GM10248 (cell line): ENCODE measurements around the gene USP47.

Experiments
- CTCF ChIA-PET: fragments of 300-600 bp; sonication (Branson Sonifier 250); formaldehyde crosslinking; extraction: SDS; loops from one replicate; lab custom pipeline; 2021; ENCODE audit warnings: antibody characterized with exemption; lab: Yijun Ruan, JAX
- POLR2A ChIA-PET: fragments of 350-650 bp; sonication (Branson Sonifier 250); formaldehyde crosslinking; extraction: SDS; loops from one replicate; lab custom pipeline; 2020; ENCODE audit warnings: antibody characterized with exemption; lab: Yijun Ruan, JAX
- DNase-seq: peaks from one replicate; pipeline ENCODE4 v3.0.0; 2012; ENCODE audit errors: extremely low spot score
- TF ChIP-seq, protein P1 (sequence below): IDR thresholded peaks from 2 replicates; pipeline ENCODE4 v1.5.1; 2012; ENCODE audit warnings: mild to moderate bottlenecking, low read depth; ENCODE audit errors: extremely low read depth, missing control alignments, control extremely low read depth

Gene USP47

DNA sequence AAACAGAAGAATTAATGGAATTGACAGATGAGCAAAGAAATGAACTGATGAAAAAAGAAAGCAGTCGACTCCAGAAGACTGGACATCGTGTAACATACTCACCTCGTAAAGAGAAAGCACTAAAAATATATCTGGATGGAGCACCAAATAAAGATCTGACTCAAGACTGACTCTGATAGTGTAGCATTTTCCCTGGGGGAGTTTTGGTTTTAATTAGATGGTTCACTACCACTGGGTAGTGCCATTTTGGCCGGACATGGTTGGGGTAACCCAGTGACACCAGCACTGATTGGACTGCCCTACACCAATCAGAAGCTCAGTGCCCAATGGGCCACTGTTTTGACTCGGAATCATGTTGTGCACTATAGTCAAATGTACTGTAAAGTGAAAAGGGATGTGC lies 114.2 kb downstream of the USP47 start:
- POLR2A ChIA-PET = no interaction called here
- CTCF ChIA-PET = interaction anchor here (1.4 to 3.9 kb wide), 2 partner anchors 11 to 13 kb away, joined by 3 to 25 read pairs; no protein-coding TSS in a partner anchor
- DNase-seq = no peak
- TF ChIP-seq, protein P1, sequence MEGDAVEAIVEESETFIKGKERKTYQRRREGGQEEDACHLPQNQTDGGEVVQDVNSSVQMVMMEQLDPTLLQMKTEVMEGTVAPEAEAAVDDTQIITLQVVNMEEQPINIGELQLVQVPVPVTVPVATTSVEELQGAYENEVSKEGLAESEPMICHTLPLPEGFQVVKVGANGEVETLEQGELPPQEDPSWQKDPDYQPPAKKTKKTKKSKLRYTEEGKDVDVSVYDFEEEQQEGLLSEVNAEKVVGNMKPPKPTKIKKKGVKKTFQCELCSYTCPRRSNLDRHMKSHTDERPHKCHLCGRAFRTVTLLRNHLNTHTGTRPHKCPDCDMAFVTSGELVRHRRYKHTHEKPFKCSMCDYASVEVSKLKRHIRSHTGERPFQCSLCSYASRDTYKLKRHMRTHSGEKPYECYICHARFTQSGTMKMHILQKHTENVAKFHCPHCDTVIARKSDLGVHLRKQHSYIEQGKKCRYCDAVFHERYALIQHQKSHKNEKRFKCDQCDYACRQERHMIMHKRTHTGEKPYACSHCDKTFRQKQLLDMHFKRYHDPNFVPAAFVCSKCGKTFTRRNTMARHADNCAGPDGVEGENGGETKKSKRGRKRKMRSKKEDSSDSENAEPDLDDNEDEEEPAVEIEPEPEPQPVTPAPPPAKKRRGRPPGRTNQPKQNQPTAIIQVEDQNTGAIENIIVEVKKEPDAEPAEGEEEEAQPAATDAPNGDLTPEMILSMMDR = no peak

DNA sequence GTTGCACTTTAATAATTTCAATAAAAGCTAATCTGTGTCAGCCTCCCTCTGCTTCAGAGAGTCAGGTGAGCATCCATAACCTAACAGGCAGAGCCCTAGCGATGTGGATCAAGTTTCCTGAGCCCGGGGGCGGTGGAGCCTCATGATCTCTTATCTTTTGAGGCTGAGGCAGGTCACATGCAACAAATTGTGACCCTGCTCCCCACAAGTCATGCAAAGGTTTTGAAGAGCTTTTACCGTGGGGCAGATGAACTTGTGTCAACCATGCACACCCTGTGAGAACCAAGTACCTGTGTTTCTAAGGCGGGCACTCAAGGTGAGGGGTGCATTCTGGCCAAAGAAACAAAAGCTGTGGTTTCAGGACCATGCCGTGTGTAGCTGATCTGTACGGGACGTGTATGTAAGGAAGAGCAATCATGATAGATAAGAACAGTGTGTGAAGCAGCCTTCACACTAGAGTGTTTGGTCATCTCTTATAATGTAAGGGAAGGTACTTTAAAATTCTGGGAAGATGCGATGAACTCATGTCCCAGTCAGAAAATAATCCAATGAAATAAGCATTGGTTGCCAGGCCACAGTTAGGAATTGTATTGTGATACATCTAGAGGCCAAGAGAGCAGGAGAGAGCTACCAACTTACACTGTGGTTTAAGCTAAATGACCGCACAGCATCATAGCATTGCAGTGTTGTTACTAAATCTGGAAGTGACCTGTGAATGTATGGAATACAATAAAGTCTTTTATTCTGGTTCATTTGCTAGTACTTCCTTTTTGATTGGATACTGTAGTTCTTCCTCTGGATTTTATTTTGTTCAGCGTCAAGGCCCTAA lies 116.8 kb downstream of the USP47 start:
- POLR2A ChIA-PET = no interaction called here
- CTCF ChIA-PET = interaction anchor here (1.0 to 2.7 kb wide), 5 partner anchors 9 to 27 kb away, joined by 3 to 16 read pairs (median 4); no protein-coding TSS in a partner anchor
- no peak for DNase-seq
- TF ChIP-seq, protein P1 = no peak

DNA sequence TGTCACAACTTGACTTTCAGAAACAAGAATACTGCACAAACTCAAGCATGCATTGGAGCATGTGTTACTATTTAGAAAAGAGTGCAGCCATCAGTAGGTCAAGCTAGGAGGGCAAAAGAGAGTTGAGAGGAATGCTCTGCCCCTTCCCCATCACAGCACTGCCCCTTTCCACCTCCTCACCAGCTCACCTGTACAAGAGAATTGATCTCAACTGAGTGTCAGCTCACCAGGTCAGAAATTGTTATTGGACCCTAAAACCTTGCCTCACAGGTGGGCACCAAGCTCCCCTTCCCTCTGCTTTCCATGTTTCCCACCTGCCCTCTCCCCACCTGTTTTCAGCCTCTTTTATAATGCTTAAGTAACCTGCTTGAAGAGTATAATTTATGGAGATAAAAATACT lies 117.8 kb downstream of the USP47 start:
- TF ChIP-seq, protein P1 = no peak
- POLR2A ChIA-PET = interaction anchor here (0.6 kb wide), 1 partner anchor 1167 kb away, joined by 3 read pairs; no protein-coding TSS in a partner anchor
- no peak for DNase-seq
- CTCF ChIA-PET = interaction anchor here (1.1 to 2.7 kb wide), 4 partner anchors 8 to 19 kb away, joined by 3 to 16 read pairs (median 8); no protein-coding TSS in a partner anchor

DNA sequence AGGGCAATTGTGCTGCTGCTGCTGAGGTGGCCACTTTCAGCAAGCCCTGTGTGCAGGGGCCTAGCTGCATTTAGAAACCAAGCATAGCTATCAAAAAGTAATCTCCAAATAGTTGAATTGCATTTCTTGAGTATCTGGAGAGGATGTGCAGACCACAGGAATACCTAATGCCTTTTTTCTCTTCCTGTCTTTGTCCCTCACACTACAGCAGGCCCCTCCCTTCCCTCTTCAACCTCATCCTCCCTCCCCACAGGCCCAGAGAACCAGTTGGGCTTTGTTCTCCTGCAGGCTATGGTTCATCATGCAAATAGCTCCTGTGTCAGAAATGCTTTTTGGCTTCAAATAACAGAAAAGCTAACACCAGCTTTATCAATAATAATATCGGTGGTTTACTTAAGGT lies 118.9 kb downstream of the USP47 start:
- no peak for DNase-seq
- ChIA-PET CTCF (no interaction called here), POLR2A (no interaction called here)
- TF ChIP-seq, protein P1 = no peak

DNA sequence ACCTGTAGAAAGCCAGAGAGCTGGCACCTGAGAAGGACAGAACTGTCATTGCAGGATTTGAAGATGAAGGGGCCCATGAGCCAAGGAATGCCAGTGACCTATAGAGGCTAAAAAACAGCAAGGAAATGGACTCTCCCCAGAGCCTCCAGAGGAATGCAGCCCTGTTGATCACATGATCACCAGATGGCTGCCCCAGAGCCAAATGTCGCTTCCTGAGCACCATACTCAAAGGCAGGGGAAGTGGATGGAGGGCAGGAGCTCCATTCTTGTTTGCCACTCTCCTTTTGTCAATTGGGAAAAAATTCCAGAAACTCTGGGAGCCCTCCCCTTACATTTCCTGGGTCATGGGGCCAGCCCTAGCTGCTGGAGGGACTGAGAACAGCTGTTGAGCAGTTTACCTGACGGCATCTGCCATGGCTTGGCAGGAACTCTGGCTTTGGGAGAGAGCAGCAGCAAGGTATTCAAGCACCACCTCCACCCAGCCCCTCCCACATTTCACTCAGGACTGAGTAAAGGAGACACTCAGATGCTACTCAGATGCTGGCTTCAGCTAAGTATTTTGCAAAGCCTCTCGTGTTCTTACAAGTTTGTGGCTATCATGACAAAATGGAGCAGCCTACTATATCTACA lies 119.7 kb downstream of the USP47 start:
- DNase-seq = no peak
- TF ChIP-seq, protein P1 = no peak
- ChIA-PET CTCF (interaction anchor here (0.7 to 1.4 kb wide), 3 partner anchors 14 to 60 kb away, joined by 3 to 4 read pairs (median 3); no protein-coding TSS in a partner anchor), POLR2A (no interaction called here)

DNA sequence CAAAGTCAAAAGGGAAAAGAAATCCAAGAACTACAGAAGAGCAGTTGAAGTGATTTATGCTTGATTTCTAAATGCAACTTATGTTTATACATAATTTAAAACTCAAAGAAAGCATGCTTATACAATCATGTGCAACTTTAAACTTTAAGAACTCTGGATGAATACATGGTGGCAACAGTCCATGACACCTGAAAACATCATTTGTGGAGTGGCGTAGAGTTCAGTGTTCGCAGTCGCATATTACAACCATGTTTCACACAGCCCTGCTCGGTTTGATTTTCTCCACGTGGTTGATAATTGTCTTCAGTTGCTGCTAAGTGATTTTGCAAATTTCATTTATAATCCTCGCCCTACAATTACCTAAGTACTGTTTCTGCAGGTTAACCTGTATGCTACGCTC lies 121.3 kb downstream of the USP47 start:
- POLR2A ChIA-PET = no interaction called here
- TF ChIP-seq, protein P1 = no peak
- no peak for DNase-seq
- CTCF ChIA-PET = no interaction called here
